Activated CD4-positive, alpha-beta T cell treated with anti-CD3 and anti-CD28 coated beads, Interleukin-10, Interleukin-2, amounts not matched to agents 100 ng/mL and 50 ng/mL, durations not matched to agents 16 hours and 8 hours (primary cell): ENCODE results near the gene SLC15A3.

ENCODE experiments used
- DNase-seq: peaks from one replicate; pipeline ENCODE4 v3.0.0-alpha.2; 2020

Gene SLC15A3

DNA sequence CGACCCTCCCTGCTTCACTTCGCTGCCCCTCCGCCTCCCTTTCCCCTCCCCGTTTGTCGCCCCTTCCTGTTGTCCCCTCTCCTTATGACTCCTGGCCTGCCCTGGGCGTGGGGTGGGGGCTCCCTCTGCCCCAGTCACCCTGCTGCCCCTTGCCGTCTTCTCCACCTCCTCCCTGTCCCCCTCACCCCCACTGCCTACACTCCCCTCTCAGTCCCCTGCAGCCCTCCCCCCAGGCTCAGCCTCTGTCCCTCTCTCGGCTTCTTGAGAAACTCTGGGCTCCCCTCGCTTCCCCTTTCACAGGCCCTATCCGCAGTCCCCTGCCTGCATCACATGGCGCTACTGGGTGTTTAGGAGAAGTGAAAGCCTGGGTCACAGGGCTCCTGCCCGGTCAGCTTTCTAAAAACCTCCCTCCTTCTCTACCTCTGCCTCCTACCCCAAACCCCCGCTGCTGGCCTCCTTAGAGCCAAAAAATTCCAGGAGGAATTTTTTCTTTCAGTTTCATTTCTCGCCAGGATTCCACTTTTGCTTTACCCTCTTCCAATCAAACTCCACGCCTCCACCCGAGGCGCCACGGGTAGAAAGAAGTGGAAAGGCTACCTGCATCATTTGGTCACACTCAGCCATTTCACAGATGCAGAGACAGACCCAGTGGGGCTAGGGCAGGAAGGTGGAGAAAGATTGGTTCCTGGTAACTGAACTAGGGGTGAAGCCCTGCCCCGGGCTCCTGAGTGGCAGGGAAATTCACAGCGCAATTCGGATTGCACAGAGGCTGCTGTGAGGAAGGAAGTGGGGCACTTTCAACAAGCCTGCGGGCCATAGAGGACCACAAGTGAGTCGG lies at the start of gene SLC15A3:
Gene SLC15A3, minus strand, starts transcription at position 273 of the 838 bp plus-strand sequence. CDS start 625 bp downstream, outside the sequence.
- no peak for DNase-seq

- no peak for DNase-seq
Measured at GRCh38 chr11:61000426-61000825, 48.5 kb upstream of the SLC15A3 start.

DNA sequence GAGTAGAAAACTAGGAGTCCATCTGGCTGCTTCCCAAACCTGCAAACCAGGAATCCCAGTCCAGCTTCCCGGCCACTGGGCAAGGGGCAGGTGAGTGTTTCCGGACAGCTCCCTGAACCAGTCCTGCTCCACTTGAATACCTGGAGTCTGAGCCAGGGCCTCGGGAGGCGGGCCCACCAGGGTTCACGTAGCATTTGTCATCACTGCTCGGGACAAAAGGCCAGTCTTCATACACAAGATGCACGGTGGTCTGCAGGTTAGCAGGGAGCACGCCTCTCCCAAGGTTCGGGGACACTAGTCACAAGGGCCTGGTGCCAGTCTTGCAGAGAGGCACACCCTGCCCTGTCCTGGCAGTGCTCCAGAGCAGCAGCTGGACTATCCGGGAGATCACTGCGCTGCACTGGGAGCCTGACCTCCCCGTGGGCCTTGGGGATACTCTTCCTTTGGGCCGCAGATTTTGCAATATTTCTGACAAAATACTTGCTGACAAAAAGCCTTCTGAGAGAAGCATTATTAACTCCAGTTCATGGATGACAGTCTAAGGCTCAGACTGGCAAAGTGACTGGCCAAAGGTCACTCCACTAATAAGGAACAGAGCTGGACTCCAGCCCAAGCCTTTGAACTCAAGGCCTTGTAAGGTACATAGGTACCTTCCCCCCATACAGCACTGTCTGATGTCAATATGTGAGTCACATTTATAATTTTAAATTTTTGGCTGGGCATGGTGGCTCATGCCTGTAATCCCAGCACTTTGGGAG lies 44.6 kb upstream of the SLC15A3 start:
- DNase-seq, result no peak

DNA sequence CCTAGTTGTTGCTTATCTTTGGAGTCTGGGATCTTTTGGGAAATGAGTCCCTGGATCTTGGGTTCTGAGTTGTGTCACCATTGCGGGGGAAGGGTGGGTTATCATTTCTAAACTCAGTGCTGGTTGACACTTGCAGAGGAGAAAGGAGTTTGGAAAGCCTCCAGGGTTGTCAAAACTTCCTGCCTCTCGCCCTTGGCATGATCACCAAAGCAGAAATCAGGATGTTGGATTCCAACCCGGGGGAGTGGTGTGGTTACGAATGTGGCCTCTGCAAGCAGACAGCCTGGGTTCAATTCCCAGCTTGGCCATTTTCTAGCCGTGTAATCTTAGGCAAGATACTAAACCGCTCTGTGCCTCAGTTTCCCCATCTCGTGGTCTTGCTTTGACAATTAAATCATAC lies 43.8 kb upstream of the SLC15A3 start:
- no peak for DNase-seq

DNA sequence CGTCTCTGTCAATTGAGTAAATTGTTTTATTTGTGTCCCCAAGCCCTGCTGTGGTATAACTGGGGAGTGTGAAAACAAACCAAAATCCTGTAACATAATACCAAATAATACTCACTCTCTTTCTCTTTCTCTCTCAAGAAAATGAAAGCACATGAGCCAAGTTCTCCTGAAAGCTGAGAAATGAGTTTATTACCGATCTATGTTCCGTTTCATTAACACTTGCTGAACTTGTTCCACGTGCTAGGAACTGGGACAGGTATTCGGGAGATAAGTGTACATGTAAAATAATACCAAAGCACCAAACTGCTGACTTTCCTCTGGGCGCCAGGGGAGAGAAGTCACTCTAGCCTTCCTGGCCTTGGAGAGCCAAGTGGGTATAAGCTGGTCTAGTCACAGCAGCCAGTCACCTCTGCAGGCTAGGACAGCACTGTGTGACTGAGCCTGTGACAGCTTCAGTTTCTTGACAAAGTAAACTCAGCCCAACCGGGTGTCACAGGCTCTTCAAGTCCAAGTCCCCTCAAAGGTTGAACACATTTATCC lies 42.6 kb upstream of the SLC15A3 start:
- peak; percentile 63 for DNase-seq

GRCh38 chr11:60993615-60994014 lies 41.6 kb upstream of the SLC15A3 start:
- peak; percentile 55 for DNase-seq

- DNase-seq, result no peak
Measured at GRCh38 chr11:60992842-60993409, 41.0 kb upstream of the SLC15A3 start.

DNA sequence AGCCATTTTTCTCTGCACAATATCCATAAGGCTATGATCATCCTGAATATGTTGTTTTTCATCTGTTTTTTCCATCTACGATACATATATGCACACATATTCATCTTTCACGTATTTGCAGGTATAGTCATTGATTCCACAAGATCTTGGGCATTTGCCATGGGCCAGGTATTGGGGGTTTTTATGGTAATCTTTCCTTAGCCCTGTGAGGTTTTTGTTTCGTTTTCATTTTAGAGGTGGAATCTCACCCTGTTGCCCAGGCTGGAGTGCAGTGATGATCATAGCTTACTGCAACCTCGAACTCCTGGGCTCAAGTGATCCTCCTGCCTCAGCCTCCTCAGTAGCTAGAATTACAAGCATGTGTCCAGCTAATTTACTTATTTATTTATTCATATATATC lies 39.5 kb upstream of the SLC15A3 start:
- no peak for DNase-seq

DNA sequence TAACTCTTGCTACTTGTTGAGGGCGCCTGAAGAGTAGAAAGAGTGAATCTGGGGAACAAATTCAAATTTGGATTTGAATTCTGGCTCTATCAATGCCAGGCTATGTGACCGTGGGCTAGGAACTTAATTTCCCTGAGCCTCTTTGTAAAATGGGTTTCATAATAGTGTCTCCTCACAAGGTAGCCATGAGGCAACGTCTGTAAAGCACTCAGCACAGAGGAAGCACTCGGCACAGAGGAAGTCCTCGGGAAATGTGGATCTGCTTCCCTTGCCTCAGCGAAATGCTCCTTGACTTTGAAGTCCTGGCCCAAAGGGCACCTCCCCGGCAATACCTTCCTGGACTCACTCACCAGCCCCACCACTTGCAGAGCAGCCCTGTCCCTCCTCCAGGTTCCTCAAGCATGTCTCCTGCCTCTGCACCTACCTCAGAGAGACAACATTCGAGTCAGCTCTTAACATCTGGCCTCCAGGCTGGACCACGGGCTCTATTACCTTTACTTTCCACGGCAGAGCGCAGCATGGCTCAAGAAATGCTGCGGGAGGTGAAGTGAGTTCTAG lies 37.2 kb upstream of the SLC15A3 start:
- no peak for DNase-seq

DNA sequence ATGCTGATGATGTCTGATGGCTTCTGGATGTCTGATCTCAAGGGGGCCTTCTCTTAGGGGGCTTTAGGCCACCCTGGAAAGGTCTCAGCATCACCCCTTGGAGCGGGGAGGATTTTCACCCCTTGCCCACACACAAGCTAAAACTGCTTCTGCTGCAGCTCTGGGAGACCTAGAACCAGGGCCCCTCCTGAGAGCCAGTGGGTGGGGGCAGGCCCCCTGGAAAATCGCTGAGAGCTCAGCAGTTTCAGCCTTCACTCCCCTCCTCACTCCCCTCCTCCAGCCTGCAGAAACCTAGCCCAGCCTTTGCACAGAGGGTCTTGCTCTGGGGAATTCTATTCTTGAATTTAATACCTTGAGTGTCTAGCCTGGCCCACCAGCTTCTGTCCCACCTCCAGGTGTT lies 36.7 kb upstream of the SLC15A3 start:
- no peak for DNase-seq

DNA sequence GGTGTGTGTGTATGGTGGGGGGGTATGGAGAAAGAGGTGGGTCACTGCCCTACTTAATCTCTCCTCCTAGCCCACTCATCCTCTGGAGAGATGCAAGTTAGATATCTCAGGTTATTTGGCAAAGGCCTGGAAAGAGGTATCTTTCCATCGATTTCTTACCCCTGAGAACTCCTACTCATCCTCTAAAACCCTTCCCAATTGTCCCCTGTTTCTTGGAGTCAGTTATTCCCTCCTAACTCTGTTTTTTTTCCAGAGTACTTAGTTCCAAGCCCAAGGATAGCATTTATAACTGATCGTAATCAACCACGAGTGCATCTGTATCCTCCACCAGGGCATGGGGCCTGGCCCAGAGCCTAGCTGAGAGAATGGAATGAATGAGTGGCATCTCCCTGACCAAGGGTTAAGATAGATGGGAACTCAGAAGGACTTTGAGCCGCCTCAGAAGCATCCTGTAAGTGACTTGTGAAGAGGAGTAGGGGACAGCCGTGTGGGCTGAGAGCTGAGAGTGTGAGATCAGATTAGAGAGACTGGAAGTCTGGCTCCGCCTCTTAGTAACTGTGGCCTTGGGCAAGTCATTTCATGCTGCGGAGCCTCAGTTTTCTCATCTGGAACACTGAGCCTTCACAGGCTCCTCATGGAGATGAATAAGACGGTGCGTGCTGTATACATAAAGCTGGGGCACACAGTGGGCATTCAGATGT lies 35.8 kb upstream of the SLC15A3 start:
- DNase-seq, result peak; percentile 87

GRCh38 chr11:60985991-60986915 lies 34.3 kb upstream of the SLC15A3 start:
- peak; percentile 91 for DNase-seq

DNA sequence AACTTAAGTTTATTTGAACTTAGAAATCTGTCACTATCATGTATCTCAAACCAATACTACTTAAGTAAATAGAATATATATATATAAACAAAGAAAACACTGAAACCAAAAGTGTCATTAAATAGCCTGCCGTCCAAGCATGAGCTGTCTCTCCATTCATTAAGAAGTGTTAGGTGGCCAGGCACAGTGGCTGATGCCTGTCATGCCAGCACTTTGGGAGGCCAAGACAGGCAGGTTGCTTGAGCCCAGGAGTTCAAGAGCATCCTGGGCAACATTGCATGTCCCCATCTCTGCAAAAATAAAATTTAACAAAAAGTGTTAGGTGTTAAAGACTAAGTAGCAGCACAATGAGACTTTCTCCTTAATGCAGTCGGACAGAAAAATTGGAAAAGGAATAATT lies 33.5 kb upstream of the SLC15A3 start:
- DNase-seq, result no peak

DNA sequence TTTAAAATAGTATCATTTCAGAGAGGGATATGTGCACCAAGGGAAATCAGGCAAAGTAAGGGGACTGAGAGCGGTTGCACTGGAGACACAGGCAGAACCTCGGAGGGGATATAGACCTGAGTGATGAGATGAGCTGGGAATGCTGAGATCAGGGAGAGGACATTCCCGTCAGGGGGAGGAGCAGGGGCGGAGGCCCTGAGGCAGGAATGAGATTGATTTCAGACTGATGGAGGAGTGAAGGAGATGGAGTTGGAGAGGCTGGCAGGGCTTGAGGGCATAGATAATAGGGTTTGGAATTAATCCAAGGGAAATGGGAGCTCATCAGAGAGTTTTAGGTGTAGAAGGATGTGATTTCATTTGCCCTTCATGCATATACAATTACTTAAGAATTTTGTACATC lies 32.7 kb upstream of the SLC15A3 start:
- no peak for DNase-seq

GRCh38 chr11:60984149-60984548 lies 32.2 kb upstream of the SLC15A3 start:
- no peak for DNase-seq

DNA sequence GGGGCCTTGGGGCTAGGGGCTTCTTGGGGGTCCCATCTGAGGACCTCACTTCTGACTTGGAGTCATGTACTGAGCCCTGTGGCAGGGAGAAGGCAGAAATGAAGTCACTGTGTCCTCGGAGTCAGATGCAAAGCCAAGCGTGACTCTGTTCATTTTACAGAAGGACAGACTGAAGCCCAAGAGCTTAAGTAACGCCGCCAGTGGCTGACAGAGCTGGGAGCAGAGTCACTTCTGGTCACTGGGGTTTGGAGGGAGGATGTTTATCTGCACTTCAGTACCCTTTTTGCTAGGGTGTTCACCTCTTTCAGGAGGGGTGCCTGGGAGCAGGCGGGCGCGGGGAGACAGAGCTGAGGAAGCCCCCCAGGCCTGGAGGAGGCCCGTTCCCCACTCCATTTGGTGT lies 30.2 kb upstream of the SLC15A3 start:
- DNase-seq, result peak; percentile 62

- DNase-seq, result no peak
Measured at GRCh38 chr11:60981515-60981914, 29.5 kb upstream of the SLC15A3 start.

- peak; percentile 83 for DNase-seq
Measured at GRCh38 chr11:60978546-60979380, 26.8 kb upstream of the SLC15A3 start.

DNA sequence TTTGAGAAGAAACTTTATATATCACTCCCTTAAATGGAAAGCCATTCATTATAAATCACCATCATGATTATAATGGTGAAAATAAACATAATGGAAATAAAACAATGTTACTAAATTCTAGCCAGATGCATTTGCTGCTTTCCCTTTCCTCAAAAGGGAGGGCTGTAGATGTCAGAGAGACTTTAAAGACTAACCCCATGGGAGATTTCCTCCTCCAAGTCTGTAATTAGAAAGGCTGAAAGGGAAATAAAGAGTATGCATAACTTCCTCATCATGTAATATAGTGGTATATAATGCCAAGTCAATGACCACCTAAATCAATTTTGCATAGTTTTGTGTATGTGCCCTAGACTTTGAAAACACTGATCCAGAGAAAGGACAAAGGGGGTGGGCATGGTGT lies 25.9 kb upstream of the SLC15A3 start:
- no peak for DNase-seq

- no peak for DNase-seq
Measured at GRCh38 chr11:60977224-60977623, 25.2 kb upstream of the SLC15A3 start.
